K562 (cell line): ENCODE measurements around the gene UBE2G2. TPM values are rescaled to one million over a fixed set of nuclear protein-coding genes. Genes with fewer than 3 reads are reported as not detected.

Experiments
- BACH1 ChIP-seq: fragments of 200-800 bp; sonication (Bioruptor generic); IDR thresholded peaks from 2 replicates; pipeline ENCODE4 v1.6.1; 2016; ENCODE audit warnings: missing genetic modification characterization, missing compliant biosample characterization
- E2F6 ChIP-seq, 2 experiments: IDR thresholded peaks; 2 replicates each; pipeline ENCODE4 v1.6.1; 2011; ENCODE audit warnings: borderline replicate concordance in 1 of 2, control low read depth in 1 of 2, low read depth in 1 of 2, low read length in 1 of 2, mild to moderate bottlenecking in 1 of 2, mixed read lengths in 1 of 2, moderate library complexity in 1 of 2; ENCODE audit not compliant: insufficient read depth in 1 of 2, insufficient read length in 1 of 2, poor library complexity in 1 of 2, severe bottlenecking in 1 of 2; ENCODE audit errors: extremely low read depth in 1 of 2
- TARDBP ChIP-seq: fragments of 450-650 bp; IDR thresholded peaks from 2 replicates; pipeline ENCODE4 v1.6.1; 2016
- TEAD4 ChIP-seq, 2 experiments: sonication (generic) in 1 of 2; formaldehyde crosslinking in 1 of 2; IDR thresholded peaks; 2 replicates each; pipeline versions ENCODE4 v1.6.1 to v1.8.0; 2012 to 2022; ENCODE audit warnings: borderline replicate concordance in 1 of 2, inconsistent platforms in 1 of 2, low read length in 1 of 2, mild to moderate bottlenecking in 1 of 2, missing genetic modification reagents in 1 of 2
- ZNF121 ChIP-seq: sonication (generic); formaldehyde crosslinking; conservative IDR thresholded peaks from 2 replicates; pipeline ENCODE4 v1.8.0; 2022; ENCODE audit warnings: missing genetic modification reagents
- ZNF134 ChIP-seq: fragments of 250-450 bp; sonication (Bioruptor Pico); conservative IDR thresholded peaks from 2 replicates; pipeline ENCODE4 v1.4.0; 2020
- ZNF407 ChIP-seq: fragments of 450-650 bp; IDR thresholded peaks from 2 replicates; pipeline ENCODE4 v1.6.1; 2016; ENCODE audit warnings: low read depth
- polyA plus RNA-seq, 8 experiments: library from polyadenylated mRNA; depleted of rRNA in 4 of 8; stranded (reverse) in 5 of 8; unstranded in 3 of 8; fragments of >200 nt; fragmentation: Nextera tagmentation in 2 of 8; fragmentation: Illumina TruSeq in 1 of 8; extraction: Ambion mirVana in 2 of 8; extraction: Trizol in 1 of 8; gene quantifications; 2 replicates each; pipeline versions ENCODE4 v1.2.1 to v1.2.3, GENCODE V29; 2011 to 2014; ENCODE audit warnings: inconsistent platforms in 1 of 8, missing spikeins in 1 of 8
- total RNA-seq, 7 experiments: library from RNA; depleted of rRNA in 6 of 7; stranded (reverse); fragments of >200 nt in 6 of 7; fragmentation: Illumina TruSeq in 2 of 7; extraction: Trizol in 2 of 7; gene quantifications; 2 replicates each; pipeline versions ENCODE4 v1.2.1 to v1.2.3, GENCODE V29; 2011 to 2021; ENCODE audit warnings: low replicate concordance in 1 of 7

The UBE2G2 gene
- total and polyA plus RNA-seq, 9 of the 15 experiments (the other 6 are each of a cell fraction or from before 2014, with no cell fraction given), result 47.5 to 225 (median 140) TPM

- TF ChIP-seq ZNF407 (peak; percentile 37; the same call in 1 of the 2 replicates), TEAD4 (IDR thresholded peaks at IDR 0.05; ENCODE audit: low read length) (0 out of 2 replicates have a peak, but pooled peaks have one; percentile 15), TEAD4 (CRISPR knock-in tag; IDR thresholded peaks at IDR 0.05; ENCODE audit: borderline replicate concordance) (no peak), BACH1 (tag) (no peak), TARDBP (no peak), ZNF134 (no peak), E2F6 (IDR thresholded peaks at IDR 0.05; ENCODE audit: borderline replicate concordance in 1 of 2, extremely low read depth in 1 of 2, insufficient read depth in 1 of 2, insufficient read length in 1 of 2, low read depth in 1 of 2, low read length in 1 of 2, poor library complexity in 1 of 2, severe bottlenecking in 1 of 2) (peak in 1 of 2 experiments; percentile 19), ZNF121 (CRISPR knock-in tag) (0 out of 2 replicates have a peak, but pooled peaks have one; percentile 9)
Measured at GRCh38 chr21:44802396-44803153, 955 bp upstream of the UBE2G2 start (continued).
